ENCODE measurements around the gene SCYL1. TPM values are rescaled to one million over a fixed set of nuclear protein-coding genes. Genes with fewer than 3 reads are reported as not detected.

The SCYL1 gene
- total and polyA plus RNA-seq, 2 donors (not counting 1 experiment from before 2014, with no cell fraction given): 76.5 to 85.5 TPM

GRCh38 chr11:65584106-65584505 is 59.2 kb downstream of the SCYL1 start:
- H3K27me3 Mint-ChIP-seq: no peaks in the 10 kb centered on the region
- H3K27ac Mint-ChIP-seq: peak overlapping the region; percentile 64
- Histone ChIP-seq H3K79me2 (ENCODE audit: control insufficient read depth, insufficient read depth, low read length) (no peaks in the 10 kb centered on the region), H3K9me3 (ENCODE audit: control extremely low read depth in 1 of 3, control insufficient read depth in 2 of 3, insufficient read depth in 1 of 3, low read length in 2 of 3) (no peaks in the 10 kb centered on the region), H3K9ac (ENCODE audit: low read length) (no peak overlapping the region), H3K4me1 (ENCODE audit: control insufficient read depth in 2 of 2, insufficient read depth in 2 of 2, low read length in 2 of 2) (peaks cover 21 to 31% of the 10 kb centered on the region in 2 donors), H4K20me1 (ENCODE audit: control insufficient read depth, insufficient read depth, low read length, poor library complexity, severe bottlenecking) (peaks cover 9% of the 10 kb centered on the region), H3K4me2 (replicated peaks; ENCODE audit: low read depth, low read length, poor library complexity, severe bottlenecking) (no peak overlapping the region), H3K27ac (ENCODE audit: low read length in 2 of 2) (no peak overlapping the region), H3K36me3 (replicated peaks in 1 of 2; ENCODE audit: control extremely low read depth in 1 of 2, control insufficient read depth in 1 of 2, extremely low read depth in 1 of 2, insufficient read depth in 2 of 2, low read length in 1 of 2) (peaks cover 6 to 51% of the 10 kb centered on the region in 2 experiments), H3K4me3 (ENCODE audit: control extremely low read depth in 1 of 5, extremely low read depth in 1 of 5, insufficient read depth in 1 of 5, low read depth in 2 of 5, low read length in 4 of 5) (no peak overlapping the region), H3K27me3 (replicated peaks in 1 of 4; ENCODE audit: control extremely low read depth in 1 of 4, control insufficient read depth in 3 of 4, insufficient read depth in 4 of 4, low read length in 3 of 4) (no peaks in the 10 kb centered on the region), H2AFZ (ENCODE audit: insufficient read depth, low read depth, low read length, poor library complexity, severe bottlenecking) (no peak overlapping the region)
- intact Hi-C loops (cut with micrococcal nuclease): no loop called here
- 89% methylated on average over 3 of the region's 8 CpGs for WGBS (ENCODE audit: insufficient coverage)
- no peak overlapping the region for H3K4me3 Mint-ChIP-seq
- peaks cover 31% of the 10 kb centered on the region for H3K4me1 Mint-ChIP-seq
- no peak for DNase-seq
- ChIA-PET CTCF (interaction anchor here (0.9 to 1.0 kb wide), 2 partner anchors 10 to 13 kb away, joined by 3 to 6 read pairs; no protein-coding TSS in a partner anchor), POLR2A (no interaction called here)
- no peaks in the 10 kb centered on the region for H3K9me3 Mint-ChIP-seq (ENCODE audit: insufficient read depth)
- TF ChIP-seq EZH2 (IDR thresholded peaks at IDR 0.05; ENCODE audit: borderline replicate concordance, insufficient read depth, low read depth, low read length, poor library complexity, severe bottlenecking) (no peak), CTCF (IDR thresholded peaks at IDR 0.05) (no peak)
- no peak for ATAC-seq (ENCODE audit: low read depth)

GRCh38 chr11:65584723-65585171 is 59.9 kb downstream of the SCYL1 start:
- POLR2A ChIA-PET: interaction anchor here (1.1 kb wide), 1 partner anchor 163 kb away, joined by 3 read pairs; no protein-coding TSS in a partner anchor
- peaks cover 14% of the 10 kb centered on the region for H4K20me1 ChIP-seq (ENCODE audit: control insufficient read depth, insufficient read depth, low read length, poor library complexity, severe bottlenecking)
- H3K4me1 Mint-ChIP-seq: peaks cover 36% of the 10 kb centered on the region
- H3K4me3 ChIP-seq (ENCODE audit: control extremely low read depth in 1 of 5, extremely low read depth in 1 of 5, insufficient read depth in 1 of 5, low read depth in 2 of 5, low read length in 4 of 5): no peak overlapping the region
- H3K9me3 ChIP-seq (ENCODE audit: control extremely low read depth in 1 of 3, control insufficient read depth in 2 of 3, insufficient read depth in 1 of 3, low read length in 2 of 3): no peaks in the 10 kb centered on the region
- peaks cover 3 to 51% of the 10 kb centered on the region in 2 experiments for H3K36me3 ChIP-seq (replicated peaks in 1 of 2; ENCODE audit: control extremely low read depth in 1 of 2, control insufficient read depth in 1 of 2, extremely low read depth in 1 of 2, insufficient read depth in 2 of 2, low read length in 1 of 2)
- H3K4me2 ChIP-seq (replicated peaks; ENCODE audit: low read depth, low read length, poor library complexity, severe bottlenecking): no peak overlapping the region
- no peak overlapping the region for H2AFZ ChIP-seq (ENCODE audit: insufficient read depth, low read depth, low read length, poor library complexity, severe bottlenecking)
- CTCF ChIA-PET: no interaction called here
- intact Hi-C loops (cut with micrococcal nuclease): no loop called here
- no peak for TF ChIP-seq CTCF (IDR thresholded peaks at IDR 0.05)
- no peak for TF ChIP-seq EZH2 (IDR thresholded peaks at IDR 0.05; ENCODE audit: borderline replicate concordance, insufficient read depth, low read depth, low read length, poor library complexity, severe bottlenecking)
- no peak for DNase-seq
- H3K27ac ChIP-seq (ENCODE audit: low read length in 2 of 2): no peak overlapping the region
- no peaks in the 10 kb centered on the region for H3K27me3 Mint-ChIP-seq
- H3K27ac Mint-ChIP-seq: no peak overlapping the region
- no peaks in the 10 kb centered on the region for H3K79me2 ChIP-seq (ENCODE audit: control insufficient read depth, insufficient read depth, low read length)
- 97% methylated on average over 46 of the region's 46 CpGs for WGBS (ENCODE audit: insufficient coverage)
- ATAC-seq (ENCODE audit: low read depth): no peak
- H3K4me1 ChIP-seq (ENCODE audit: control insufficient read depth in 2 of 2, insufficient read depth in 2 of 2, low read length in 2 of 2): peaks cover 27 to 38% of the 10 kb centered on the region in 2 donors
- no peak overlapping the region for H3K9ac ChIP-seq (ENCODE audit: low read length)
- no peak overlapping the region for H3K4me3 Mint-ChIP-seq
- H3K9me3 Mint-ChIP-seq (ENCODE audit: insufficient read depth): no peaks in the 10 kb centered on the region
- no peaks in the 10 kb centered on the region for H3K27me3 ChIP-seq (replicated peaks in 1 of 4; ENCODE audit: control extremely low read depth in 1 of 4, control insufficient read depth in 3 of 4, insufficient read depth in 4 of 4, low read length in 3 of 4)

Data from B cell (primary cell).